K562 (cell line): ENCODE data around the gene VRK3. TPM values are rescaled to one million over a fixed set of nuclear protein-coding genes. Genes with fewer than 3 reads are reported as not detected.

ENCODE experiments used
- ARHGAP35 ChIP-seq: fragments of 450-650 bp; IDR thresholded peaks from 2 replicates; pipeline ENCODE4 v1.6.1; 2018; ENCODE audit not compliant: partially characterized antibody
- E2F5 ChIP-seq: sonication (generic); formaldehyde crosslinking; IDR thresholded peaks from 2 replicates; pipeline ENCODE4 v1.8.0; 2022; ENCODE audit warnings: mild to moderate bottlenecking, missing genetic modification reagents
- MEF2A ChIP-seq: IDR thresholded peaks from 2 replicates; pipeline ENCODE4 v1.6.1; 2011; ENCODE audit warnings: low read depth, mild to moderate bottlenecking, low read length, moderate library complexity; ENCODE audit not compliant: control insufficient read depth
- RREB1 ChIP-seq: fragments of 250-450 bp; sonication (Bioruptor Pico); IDR thresholded peaks from 2 replicates; pipeline ENCODE4 v1.4.0; 2020
- TCF7 ChIP-seq: sonication (generic); IDR thresholded peaks from 2 replicates; pipeline ENCODE4 v1.6.1; 2016; ENCODE audit warnings: antibody characterized with exemption, borderline replicate concordance
- ZBTB34 ChIP-seq: fragments of 250-450 bp; sonication (Bioruptor Pico); IDR thresholded peaks from 2 replicates; pipeline ENCODE4 v1.8.0; 2021; ENCODE audit warnings: mild to moderate bottlenecking, moderate library complexity
- ZBTB43 ChIP-seq: sonication (generic); formaldehyde crosslinking; IDR thresholded peaks from 2 replicates; pipeline ENCODE4 v1.8.0; 2023; ENCODE audit warnings: mild to moderate bottlenecking, missing genetic modification reagents
- ZNF165 ChIP-seq: fragments of 250-450 bp; sonication (Bioruptor Pico); IDR thresholded peaks from 2 replicates; pipeline ENCODE4 v1.4.0; 2020; ENCODE audit warnings: borderline replicate concordance
- ZNF384 ChIP-seq: IDR thresholded peaks from 2 replicates; pipeline ENCODE4 v1.6.1; 2012; ENCODE audit warnings: low read depth, low read length, improper control_type of control experiment
- ZNF695 ChIP-seq: fragments of 450-650 bp; formaldehyde crosslinking; IDR thresholded peaks from 2 replicates; pipeline ENCODE4 v1.4.0; 2020; ENCODE audit warnings: mild to moderate bottlenecking, moderate library complexity
- polyA plus RNA-seq, 8 experiments: library from polyadenylated mRNA; depleted of rRNA in 4 of 8; stranded (reverse) in 5 of 8; unstranded in 3 of 8; fragments of >200 nt; fragmentation: Nextera tagmentation in 2 of 8; fragmentation: Illumina TruSeq in 1 of 8; extraction: Ambion mirVana in 2 of 8; extraction: Trizol in 1 of 8; gene quantifications; 2 replicates each; pipeline versions ENCODE4 v1.2.1 to v1.2.3, GENCODE V29; 2011 to 2014; ENCODE audit warnings: inconsistent platforms in 1 of 8, missing spikeins in 1 of 8
- total RNA-seq, 7 experiments: library from RNA; depleted of rRNA in 6 of 7; stranded (reverse); fragments of >200 nt in 6 of 7; fragmentation: Illumina TruSeq in 2 of 7; extraction: Trizol in 2 of 7; gene quantifications; 2 replicates each; pipeline versions ENCODE4 v1.2.1 to v1.2.3, GENCODE V29; 2011 to 2021; ENCODE audit warnings: low replicate concordance in 1 of 7

The VRK3 gene
- total and polyA plus RNA-seq, 9 of the 15 experiments (the other 6 are each of a cell fraction or from before 2014, with no cell fraction given) = 25.6 to 94.3 (median 42.9) TPM

GRCh38 chr19:49951806-49952478 lies 73.2 kb downstream of the VRK3 start (continued):
- TF ChIP-seq RREB1 (CRISPR knock-in tag) (no peak), ARHGAP35 (no peak), ZNF695 (CRISPR knock-in tag) (no peak), ZBTB43 (CRISPR knock-in tag) (no peak), E2F5 (CRISPR knock-in tag) (no peak), MEF2A (no peak), ZBTB34 (CRISPR knock-in tag) (no peak), TCF7 (no peak), ZNF165 (CRISPR knock-in tag) (no peak), ZNF384 (no peak)
